Glomerular visceral epithelial cell (primary cell): ENCODE data around the gene LILRB5.
"Not testable (repeated sequence)": the region's sequence is repeated elsewhere in the genome, so short reads cannot be mapped to it uniquely, and the experiment has no call there.

ENCODE experiments used
- DNase-seq: peaks from one replicate; pipeline ENCODE4 v3.0.0-alpha.2; 2016; ENCODE audit errors: extremely low spot score

LILRB5 gene

DNA sequence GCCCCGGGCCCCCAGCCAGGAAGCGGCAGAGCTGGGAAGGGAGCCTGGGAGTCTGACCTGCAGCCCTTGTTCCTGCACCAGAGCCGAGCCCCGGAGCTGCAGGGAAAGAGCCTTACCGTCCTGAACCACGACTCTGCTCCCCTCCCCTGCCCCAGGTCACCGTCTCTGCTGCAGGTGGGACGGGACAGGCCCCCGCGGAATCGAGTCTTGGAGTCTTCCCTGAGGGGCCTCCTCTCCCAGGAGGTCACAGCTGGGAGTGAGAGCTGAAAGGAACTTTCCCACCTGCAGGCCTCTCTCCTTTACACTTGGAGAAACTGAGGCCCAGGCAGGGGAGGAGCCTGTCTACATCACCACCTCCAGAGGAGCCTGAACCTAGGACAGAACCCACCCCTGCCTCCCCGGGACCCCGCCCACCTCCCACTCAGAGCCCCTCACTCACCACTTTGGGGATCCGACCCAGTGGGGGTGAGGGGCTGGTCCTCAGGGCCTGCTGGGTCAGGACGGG lies 20.1 kb upstream of the LILRB5 start:
- not testable (repeated sequence) for DNase-seq

DNA sequence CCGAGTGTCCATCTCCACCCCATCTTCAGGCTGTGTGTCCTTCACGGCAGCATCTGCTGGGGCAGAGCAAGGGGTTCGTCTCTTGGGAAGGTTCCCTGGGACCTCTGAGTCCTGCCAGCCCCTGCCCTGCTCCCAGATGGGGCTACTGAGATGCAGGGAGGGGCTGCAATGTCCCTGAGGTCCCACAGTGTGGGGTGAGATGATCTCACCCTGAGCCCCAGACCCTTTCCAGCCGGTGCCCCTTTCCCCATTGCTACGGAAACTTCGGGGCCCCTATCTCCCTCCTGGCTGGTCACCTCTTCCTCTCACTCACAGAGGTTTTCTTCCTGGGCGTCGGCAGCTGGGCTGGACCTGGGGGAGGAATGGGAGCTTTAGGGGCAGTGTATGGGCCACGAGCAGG lies 18.9 kb upstream of the LILRB5 start:
- no peak for DNase-seq

DNA sequence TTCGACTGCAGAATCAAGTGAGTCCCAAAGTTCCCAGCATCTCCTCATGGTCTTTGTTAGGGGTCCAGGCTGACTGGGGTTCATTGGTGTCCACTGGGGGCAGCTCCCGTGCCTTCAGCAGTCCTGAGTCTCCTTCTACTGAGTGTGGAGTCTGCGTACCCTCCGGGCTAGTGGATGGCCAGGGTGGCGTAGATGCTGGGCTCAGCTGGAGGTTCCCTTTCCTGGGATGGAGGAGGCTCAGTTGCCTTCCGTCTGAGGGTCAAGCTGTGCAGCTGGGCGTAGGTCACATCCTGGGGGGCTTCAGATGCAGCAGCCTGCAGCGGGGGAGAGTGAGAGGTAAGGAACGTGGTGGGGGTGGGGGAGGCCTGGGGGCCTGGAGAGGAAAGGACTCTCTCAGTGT lies 17.4 kb upstream of the LILRB5 start:
- not testable (repeated sequence) for DNase-seq

- no peak for DNase-seq
These were observed 16.7 kb upstream of the LILRB5 start for GRCh38 chr19:54273821-54274220.

DNA sequence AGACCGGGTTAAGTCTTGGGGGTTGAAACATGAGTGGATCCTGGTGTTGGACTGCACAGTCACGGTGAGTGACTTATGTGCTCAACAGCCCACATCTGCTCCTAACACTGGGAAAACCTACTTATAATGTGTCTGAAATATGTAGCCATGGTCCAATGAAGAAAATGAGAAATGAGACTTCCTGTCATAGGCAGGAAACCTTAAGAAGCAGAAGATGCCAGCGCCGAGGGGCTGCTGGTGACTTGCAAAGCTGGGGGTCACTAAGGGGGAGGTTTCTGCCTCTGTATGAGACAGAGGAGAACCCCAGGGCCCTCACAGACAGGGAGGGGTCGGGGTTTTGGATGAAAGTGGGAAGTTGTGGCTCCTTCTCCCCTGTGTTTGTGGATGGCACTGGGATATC lies 15.1 kb upstream of the LILRB5 start:
- DNase-seq, result not testable (repeated sequence)

DNA sequence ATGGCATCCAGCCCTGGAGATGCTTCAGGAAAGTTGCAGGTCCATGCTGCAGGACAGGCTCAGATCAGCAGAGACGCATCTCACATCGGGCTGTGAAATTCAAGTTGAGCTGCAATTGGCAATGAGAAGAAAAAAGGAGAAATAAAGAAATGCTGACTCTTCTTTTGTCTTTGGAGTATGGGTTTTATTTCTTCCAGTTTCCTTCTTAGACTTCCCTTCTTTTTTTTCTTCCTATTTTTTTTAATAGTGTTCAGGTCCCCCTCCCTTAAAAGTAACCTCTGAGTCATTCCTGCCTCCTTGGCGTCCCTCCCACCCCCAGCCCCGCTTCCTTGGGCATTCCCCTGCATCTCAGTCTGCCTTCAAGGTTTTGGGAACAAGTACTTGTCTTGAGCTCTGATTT lies 14.5 kb upstream of the LILRB5 start:
- DNase-seq, result not testable (repeated sequence)

GRCh38 chr19:54271106-54271505 lies 14.0 kb upstream of the LILRB5 start:
- no peak for DNase-seq

GRCh38 chr19:54268936-54269335 lies 11.9 kb upstream of the LILRB5 start:
- DNase-seq, result no peak

GRCh38 chr19:54266133-54266532 lies 9.1 kb upstream of the LILRB5 start:
- DNase-seq, result peak; percentile 61

GRCh38 chr19:54262470-54262869 lies 5.4 kb upstream of the LILRB5 start:
- DNase-seq, result no peak

- DNase-seq, result no peak
These were observed 5.0 kb upstream of the LILRB5 start for GRCh38 chr19:54262066-54262465.

DNA sequence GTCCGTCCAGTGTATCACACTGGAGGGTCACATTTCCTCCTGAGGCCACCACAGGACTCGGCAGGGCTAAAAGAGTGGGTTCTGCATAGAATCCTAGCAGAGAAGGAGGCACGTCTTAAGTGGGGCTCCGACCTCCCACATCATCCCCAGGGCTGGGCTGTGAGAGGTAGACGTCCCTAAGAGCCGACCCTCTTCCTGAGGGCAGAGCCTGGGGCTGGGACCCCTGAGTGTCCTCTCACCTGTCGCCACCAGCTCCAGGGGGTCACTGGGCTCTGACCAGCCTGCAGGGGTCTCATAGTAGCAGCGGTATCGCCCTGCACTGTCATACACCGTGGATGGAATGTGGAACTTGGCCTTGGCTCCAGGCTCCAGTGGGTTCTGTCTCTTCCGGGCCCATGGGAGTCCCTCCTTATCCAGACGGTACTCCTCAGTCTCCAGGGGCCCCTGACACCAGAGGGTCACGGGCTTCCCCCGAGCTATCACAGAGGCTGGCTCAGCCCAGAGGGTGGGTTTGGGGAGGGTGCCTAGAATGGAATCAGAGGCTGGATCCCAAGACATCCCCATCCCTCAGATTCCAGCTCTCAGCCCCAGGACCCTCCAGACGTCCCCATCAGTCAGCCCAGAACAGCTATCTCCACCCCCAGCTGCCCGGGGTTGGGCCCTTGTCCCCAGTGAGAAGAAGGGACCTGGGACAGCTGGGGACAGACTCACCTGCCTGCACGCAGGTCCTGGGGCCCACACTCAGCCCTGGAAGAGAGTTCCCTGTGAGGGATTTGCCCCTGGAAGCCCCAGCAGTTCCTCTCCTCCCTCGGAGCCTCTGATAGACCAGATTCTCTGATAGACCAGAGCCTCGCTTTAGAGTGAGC lies 590 bp downstream of the LILRB5 start:
- DNase-seq, result no peak

DNA sequence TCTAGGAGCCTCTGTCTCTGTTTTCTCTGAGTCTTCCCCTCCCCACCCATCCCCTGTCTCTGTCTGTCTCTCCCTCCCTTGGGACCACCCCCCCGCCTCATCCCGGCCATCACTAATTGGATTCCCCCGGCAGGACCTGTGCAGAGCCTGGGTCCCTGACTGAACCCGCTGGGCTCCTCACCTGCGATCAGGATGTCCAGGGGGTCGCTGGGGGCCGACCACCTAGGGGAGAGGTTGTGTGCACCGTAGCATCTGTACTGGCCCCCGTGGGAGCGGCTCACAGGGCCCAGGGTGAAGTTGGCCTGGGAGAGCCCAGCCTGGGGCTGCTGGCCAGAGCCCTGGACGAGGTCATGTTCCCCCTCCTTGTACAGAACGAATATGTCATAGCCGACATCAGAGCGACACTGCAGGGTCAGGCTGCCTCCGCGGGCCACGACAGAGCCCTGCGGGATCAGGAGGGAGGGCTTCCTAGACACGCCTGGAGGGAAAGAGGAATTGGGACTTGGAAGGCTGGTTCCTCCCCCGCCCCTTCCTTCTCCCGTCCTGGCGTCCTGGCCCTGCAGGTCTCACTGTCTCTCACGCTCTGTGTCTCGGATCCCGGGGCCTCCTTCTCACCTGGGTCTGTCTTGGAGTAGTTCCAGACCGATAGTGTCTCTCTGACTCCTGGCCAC lies 1.8 kb downstream of the LILRB5 start:
- DNase-seq, result no peak

DNA sequence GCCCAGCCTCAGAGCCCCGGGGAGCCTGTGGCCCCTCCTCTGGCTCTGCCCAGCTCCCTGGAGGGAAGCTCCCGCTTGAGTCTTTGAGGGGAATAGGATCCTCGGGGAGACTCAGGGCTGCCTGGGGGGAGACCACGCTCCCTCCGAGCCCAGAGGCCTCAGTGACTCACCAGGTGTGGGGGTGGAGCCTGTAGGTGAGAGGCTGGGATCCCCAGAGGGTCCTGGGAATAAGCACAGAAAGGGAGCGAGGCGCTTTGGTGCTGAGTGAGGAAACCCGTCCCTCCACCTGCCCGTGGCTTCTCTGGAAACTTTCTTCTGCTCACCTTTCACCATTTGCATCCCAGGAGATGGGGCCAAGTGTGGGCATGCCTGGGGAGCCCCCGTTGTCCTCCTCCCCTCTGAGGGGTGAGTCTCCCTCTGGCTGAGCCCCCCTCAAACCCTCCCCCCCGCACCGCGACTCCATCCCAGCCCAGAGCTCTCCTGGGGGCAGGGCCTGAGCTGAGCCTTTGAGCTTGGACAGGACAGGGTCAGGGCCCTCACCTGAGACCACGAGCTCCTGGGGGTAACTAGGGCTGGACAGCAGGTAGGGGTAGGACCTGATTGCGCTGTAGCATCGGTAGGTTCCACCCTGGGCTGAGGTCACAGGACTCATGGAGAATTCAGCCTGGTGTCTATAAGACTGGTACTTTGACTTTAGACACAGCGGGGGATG lies 2.7 kb downstream of the LILRB5 start:
- DNase-seq, result no peak

- no peak for DNase-seq
These were observed 3.5 kb downstream of the LILRB5 start for GRCh38 chr19:54253331-54254194.

DNA sequence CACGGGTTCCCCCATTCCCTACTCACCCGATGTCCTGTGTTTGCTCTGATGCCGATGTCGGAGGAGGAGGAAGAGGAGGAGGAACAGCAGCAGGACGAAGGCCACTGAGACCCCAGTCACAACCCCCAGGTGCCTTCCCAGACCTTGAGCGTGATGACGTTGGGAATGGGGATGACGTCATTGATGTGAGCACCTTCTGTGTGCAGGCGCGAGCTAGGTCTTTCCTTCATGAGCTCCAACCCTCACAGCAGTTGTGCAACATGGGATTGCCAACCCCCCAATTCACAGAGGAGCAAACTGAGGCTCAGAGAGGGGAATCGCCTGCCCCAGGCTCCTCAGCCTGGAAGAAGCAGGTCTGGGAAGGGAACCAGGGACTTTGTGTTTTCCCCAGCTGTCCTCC lies 4.2 kb downstream of the LILRB5 start:
- no peak for DNase-seq

DNA sequence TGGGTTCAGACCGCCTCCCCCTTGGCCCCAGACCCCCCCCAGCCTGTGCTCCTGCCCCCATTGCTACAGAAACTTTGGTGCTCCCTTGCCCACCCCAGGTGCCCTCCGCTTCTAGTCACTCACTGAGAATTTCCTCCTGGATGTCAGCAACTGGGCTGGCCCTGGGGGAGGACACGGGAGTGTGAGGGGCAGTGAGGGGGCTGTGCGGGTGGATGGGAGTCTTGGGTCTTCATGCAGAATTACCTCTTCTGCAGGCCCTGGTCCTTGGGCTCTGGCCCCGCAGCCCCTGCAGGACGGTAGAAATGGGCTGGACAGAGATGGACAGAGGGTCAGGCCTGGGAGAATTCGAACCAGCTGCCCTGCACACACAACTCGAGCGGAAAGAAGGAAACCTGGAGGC lies 4.8 kb downstream of the LILRB5 start:
- DNase-seq, result no peak

GRCh38 chr19:54248016-54248601 lies 9.0 kb downstream of the LILRB5 start:
- no peak for DNase-seq

- no peak for DNase-seq
These were observed 9.8 kb downstream of the LILRB5 start for GRCh38 chr19:54247106-54247930.

DNA sequence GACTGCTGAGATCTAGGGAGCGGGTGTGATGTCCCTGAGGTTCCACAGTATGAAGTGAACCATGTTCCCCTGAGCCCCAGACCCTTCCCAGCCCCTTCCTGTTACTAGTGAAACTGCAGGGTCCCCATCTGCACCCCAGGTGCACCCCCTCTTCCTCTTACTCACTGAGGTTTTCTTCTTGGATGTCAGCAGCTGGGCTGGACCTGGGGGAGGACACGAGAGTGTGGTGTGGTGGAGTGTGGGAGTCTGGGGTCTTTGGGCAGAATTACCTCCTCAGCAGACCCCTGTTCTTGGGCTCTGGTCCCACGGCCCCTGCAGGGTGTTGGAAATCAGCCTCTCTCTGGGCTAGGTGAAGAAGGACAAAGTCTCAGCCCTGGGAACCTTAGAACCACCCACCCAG lies 11.1 kb downstream of the LILRB5 start:
- no peak for DNase-seq
